ENCODE measurements around the gene PLCL2.

The PLCL2 gene

DNA sequence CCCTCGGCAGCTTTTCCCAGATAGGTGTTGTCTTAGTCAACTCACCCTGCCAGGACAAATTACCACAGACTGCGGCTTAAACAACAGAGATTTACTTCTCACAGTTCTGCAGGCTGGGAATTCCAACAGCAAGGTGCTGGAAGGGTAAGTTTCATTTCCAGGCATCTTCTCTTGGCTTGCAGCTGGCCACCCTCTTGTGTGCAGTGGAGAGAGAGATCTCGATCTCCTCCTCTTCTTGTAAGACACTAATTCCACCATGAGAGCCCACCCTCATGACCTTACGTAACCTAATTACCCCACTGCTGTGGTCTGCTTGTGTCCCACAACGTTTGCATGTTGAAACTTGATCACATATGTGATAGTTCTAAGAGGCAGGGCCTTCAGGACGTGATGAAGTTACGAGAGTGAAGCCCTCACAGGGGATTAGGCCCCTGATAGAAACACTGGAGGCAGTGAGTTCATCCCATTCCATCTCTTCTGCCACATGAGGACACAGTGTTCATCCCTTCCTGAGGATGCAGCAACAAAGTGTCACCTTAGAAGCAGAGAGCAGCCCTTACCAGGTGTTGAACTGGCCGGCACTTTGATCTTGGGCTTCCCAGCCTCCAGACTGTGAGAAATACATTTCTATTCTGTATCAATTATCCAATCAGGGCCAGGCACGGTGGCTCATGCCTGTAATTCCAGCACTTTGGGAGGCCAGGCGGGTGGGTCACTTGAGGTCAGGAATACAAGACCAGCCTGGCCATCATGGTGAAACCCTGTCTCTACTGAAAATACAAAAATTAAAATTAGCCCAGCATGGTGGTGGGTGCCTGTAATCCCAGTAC, 247.7 kb downstream of the PLCL2 start:
- DNase-seq, result no peak

DNA sequence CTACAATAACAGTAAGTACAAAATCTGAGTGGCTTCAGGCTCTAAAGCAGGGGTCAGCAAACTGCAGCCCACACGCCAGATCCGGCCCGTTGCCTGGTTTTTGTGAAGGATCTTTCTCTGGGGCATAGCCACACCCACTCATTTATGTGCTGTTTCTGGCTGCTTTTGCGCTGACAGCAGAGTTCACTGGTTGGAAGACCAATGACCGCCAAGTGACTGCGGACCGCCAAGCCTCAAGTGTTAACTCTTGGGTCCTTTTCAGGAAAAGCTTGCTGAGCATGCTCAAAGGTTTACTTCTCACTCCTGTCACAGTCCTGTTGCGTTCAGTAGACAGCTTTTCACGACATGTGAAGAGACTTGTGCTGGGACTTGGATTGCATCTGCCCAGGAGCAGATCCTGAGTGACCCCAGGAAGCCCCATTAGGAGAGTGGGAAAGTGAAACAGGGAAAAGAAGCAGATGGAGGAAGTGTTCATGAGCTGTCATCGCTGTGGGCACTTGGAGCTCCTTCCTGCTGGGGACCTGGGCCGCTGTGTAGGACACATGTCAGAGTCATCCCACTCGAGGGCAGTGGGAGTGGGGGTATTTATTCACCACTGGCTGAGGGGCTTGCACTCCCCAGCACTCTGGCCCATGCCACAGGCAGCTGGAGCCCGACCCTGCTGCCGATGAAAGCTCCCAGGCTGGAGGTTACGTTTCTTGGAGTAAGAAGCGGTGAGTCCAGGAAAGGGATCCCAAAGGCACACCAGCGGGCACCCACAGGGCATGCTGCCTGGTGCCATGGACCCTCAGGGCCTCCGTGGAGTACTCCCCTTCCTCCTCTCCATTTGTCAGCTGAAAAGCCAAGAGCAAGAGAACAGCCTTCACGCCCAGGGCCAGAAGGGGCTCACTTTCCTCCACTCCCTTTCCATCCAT, 249.1 kb downstream of the PLCL2 start:
- DNase-seq, result no peak

DNA sequence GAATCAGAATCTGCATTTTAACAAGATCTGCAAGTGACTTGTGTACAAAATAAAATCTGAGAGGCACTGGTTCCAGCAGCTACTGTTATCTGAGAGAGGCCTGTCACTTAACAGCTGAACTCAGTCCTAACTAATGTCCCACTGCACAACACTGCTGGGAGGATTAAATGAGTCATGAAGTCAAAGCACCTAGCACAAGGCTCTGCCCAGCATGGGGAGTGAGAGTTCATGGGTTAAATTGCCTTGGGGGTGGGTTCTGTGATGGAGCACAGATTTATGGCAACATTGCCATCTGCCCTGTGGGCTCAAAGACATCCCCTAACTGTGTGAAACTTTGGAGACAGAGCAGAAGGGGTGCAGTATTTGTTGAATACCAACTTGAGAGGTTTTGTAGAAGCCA, 250.9 kb downstream of the PLCL2 start:
- DNase-seq, result no peak

DNA sequence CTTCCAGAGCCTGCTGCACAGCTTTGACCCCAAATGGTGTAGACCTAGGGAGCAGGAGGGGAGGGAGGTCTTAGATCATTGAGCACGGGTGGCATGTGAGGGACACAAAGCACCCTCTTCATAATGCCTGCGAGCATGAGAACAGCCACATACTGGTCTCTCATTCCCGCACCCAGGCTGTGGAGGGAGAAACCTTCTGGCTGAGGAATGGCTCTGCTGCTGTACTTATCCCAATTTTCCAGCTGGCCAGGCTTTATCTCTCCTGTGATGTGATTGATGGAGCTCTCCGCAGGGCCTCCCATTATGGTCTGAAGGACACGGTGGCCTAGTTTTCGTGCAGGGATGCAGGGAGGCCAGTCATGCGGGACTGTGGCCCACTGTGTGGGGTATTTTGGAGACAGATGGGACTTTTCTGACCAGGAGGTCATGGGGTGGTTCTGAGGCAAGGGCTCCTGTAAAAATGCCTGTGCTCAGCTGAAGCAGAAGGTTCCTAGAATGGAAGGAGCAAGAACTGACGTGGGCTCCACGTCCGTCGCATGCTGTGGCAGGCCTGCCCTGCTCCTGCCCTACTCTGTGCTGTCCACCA, 251.5 kb downstream of the PLCL2 start:
- DNase-seq, result no peak

DNA sequence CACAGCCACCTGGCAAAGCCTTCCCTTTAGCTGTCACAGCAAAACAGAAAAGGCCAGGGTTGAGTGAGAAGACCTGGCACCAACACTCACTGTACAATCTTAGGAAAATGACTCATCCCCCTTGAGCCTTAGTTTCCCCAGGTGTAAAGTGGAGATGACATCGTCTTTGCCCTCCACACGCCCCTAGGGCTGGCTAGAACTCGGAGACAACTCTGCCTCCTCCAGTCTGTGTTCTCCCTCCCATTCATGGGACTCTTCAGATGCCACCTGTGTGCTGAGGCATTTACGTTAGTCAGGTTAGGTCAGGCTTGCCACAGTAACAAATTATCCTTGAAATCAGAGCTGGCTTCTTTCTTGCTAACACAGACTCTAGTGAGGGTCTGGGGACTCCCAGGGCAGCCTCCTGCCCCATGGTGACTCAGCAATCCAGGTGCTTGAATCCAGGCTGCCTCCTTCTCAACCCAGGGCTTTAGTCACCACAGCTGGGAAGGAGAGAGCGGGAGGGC, 252.6 kb downstream of the PLCL2 start:
- DNase-seq, result no peak

DNA sequence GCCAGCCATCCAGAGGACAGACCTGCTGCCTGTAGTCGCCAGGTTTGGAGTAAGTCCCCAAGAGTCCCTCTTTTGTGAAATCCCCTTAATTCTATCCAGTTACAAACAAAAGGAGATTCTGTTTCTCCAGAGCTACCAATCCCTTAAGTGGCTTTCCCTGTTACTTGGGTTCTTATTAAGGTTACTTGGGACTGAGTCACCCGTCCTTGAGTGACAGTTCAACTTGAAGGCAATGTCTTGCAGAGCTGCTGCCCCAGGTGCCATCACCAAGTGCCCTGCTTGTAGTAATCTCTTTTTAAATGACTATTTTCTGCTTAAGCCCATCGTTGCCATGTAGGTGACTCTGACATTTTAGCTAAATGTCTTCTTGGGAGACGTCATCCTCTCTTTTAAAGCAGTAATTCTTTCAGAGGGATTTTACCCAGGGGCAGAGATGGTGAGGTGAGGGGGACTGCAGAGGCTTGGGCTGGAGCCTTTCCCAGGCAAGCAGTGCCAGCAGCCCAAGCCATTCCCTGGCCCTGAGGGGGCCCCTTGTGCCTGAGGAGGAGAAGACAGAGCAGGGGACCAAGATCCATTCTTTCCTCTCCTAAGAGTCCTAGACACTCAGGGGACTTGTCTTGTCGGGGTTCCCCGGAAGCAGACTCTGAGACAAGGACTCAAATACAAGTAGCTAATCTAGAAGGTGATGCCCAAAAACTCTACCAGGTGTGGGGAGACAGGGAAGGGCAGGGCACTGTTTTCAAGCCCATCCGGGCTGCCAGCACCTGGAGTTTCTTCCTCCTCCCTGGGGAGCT, 253.7 kb downstream of the PLCL2 start:
- no peak for DNase-seq

Measured in NCI-H1105 treated with DMSO at 0.1 percent for 48 hours (cell line).